H1 (cell line): ENCODE measurements around the gene MPDU1. TPM values are rescaled to one million over a fixed set of nuclear protein-coding genes. Genes with fewer than 3 reads are reported as not detected.

ENCODE experiments used
- CTCF ChIA-PET: fragments of 300-600 bp; sonication (Branson Sonifier 250); formaldehyde crosslinking; loops from one replicate; lab custom pipeline; 2021; ENCODE audit not compliant: partially characterized antibody; lab: Charles Lee
- POLR2A ChIA-PET: fragments of 300-600 bp; sonication (Branson Sonifier 250); formaldehyde crosslinking; loops from one replicate; lab custom pipeline; 2021; ENCODE audit warnings: inconsistent platforms; ENCODE audit not compliant: partially characterized antibody; lab: Charles Lee
- DNase-seq, 2 experiments: peaks; one replicate each; pipeline versions ENCODE4 v3.0.0 to v3.0.0-alpha.2; 2010 to 2022; ENCODE audit warnings: low spot score in 2 of 2, low read depth in 1 of 2, mixed read lengths in 1 of 2
- FAIRE-seq: peaks from 2 replicates; lab custom pipeline; 2011; peaks lifted over from hg19 to GRCh38; lab: Jason Lieb, UNC
- H2AFZ ChIP-seq: 2 replicates; pipeline ENCODE4 v1.8.1; 2012; ENCODE audit warnings: low read length, inconsistent platforms
- H2AK5ac ChIP-seq: 2 replicates; pipeline ENCODE4 v1.6.1; 2013; ENCODE audit warnings: low read depth, low read length
- H2BK120ac ChIP-seq: replicated peaks from 2 replicates; pipeline ENCODE3; 2013; ENCODE audit warnings: low read depth, low read length, inconsistent platforms
- H2BK12ac ChIP-seq: 2 replicates; pipeline ENCODE4 v1.6.1; 2013; ENCODE audit warnings: low read depth, low read length
- H2BK15ac ChIP-seq: 2 replicates; pipeline ENCODE4 v1.6.1; 2013; ENCODE audit warnings: low read length
- H2BK20ac ChIP-seq: 2 replicates; pipeline ENCODE4 v1.6.1; 2013; ENCODE audit warnings: low read length
- H2BK5ac ChIP-seq: 2 replicates; pipeline ENCODE4 v1.6.1; 2013; ENCODE audit warnings: low read depth, low read length
- H3K14ac ChIP-seq: 2 replicates; pipeline ENCODE4 v1.6.1; 2013; ENCODE audit warnings: inconsistent platforms; ENCODE audit not compliant: insufficient read length
- H3K18ac ChIP-seq: 2 replicates; pipeline ENCODE4 v1.6.1; 2013; ENCODE audit warnings: low read length; ENCODE audit errors: extremely low read depth
- H3K23ac ChIP-seq: 2 replicates; pipeline ENCODE4 v1.6.1; 2013; ENCODE audit warnings: inconsistent platforms; ENCODE audit not compliant: insufficient read length
- H3K23me2 ChIP-seq: 2 replicates; pipeline ENCODE4 v1.6.1; 2013; ENCODE audit warnings: low read depth, low read length
- H3K27ac ChIP-seq: 2 replicates; pipeline ENCODE4 v1.6.1; 2011; ENCODE audit warnings: low read depth, low read length, inconsistent platforms
- H3K27me3 ChIP-seq, 4 experiments: replicated peaks in 1 of 4; 1 replicate in 1 of 4; 2 replicates in 3 of 4; pipeline versions ENCODE4 v1.6.1 to v1.8.1; 2011 to 2013; ENCODE audit warnings: low read length in 3 of 4, mild to moderate bottlenecking in 3 of 4, inconsistent platforms in 2 of 4, mixed read lengths in 2 of 4, moderate library complexity in 1 of 4; ENCODE audit not compliant: control insufficient read depth in 3 of 4, insufficient read depth in 3 of 4; ENCODE audit errors: extremely low read depth in 1 of 4
- H3K36me3 ChIP-seq, 4 experiments: 2 replicates each; pipeline versions ENCODE4 v1.6.1 to v1.8.1; 2011 to 2013; ENCODE audit warnings: mild to moderate bottlenecking in 4 of 4, low read length in 3 of 4, moderate library complexity in 2 of 4, control low read depth in 1 of 4, inconsistent platforms in 1 of 4; ENCODE audit not compliant: insufficient read depth in 4 of 4, control insufficient read depth in 2 of 4
- H3K4ac ChIP-seq: replicated peaks from 2 replicates; pipeline ENCODE3; 2013; ENCODE audit warnings: low read length, low read depth, mixed read lengths, inconsistent platforms; ENCODE audit not compliant: insufficient read length
- H3K4me1 ChIP-seq, 4 experiments: replicated peaks in 1 of 4; 1 replicate in 1 of 4; 2 replicates in 3 of 4; pipeline versions ENCODE4 v1.6.1 to v1.8.1; 2011 to 2013; ENCODE audit warnings: low read length in 3 of 4, inconsistent platforms in 2 of 4, mixed read lengths in 1 of 4; ENCODE audit not compliant: insufficient read depth in 4 of 4, control insufficient read depth in 3 of 4
- H3K4me2 ChIP-seq, 2 experiments: 2 replicates each; pipeline versions ENCODE4 v1.6.1 to v1.8.1; 2011 to 2013; ENCODE audit warnings: low read depth in 2 of 2, low read length in 2 of 2, control low read depth in 1 of 2, inconsistent platforms in 1 of 2, mild to moderate bottlenecking in 1 of 2; ENCODE audit not compliant: insufficient read depth in 1 of 2
- H3K4me3 ChIP-seq, 4 experiments: fragments of 200-600, 300-600 bp in 1 of 4; sonication (generic), shearing (Covaris generic), sonication (Bioruptor Twin) in 1 of 4; 2 replicates each; pipeline versions ENCODE4 v1.5.1 to v1.8.1; 2011 to 2016; ENCODE audit warnings: low read length in 4 of 4, low read depth in 3 of 4, control low read depth in 2 of 4, inconsistent platforms in 2 of 4, mild to moderate bottlenecking in 2 of 4, mixed read lengths in 1 of 4, moderate library complexity in 1 of 4; ENCODE audit not compliant: insufficient read depth in 2 of 4; ENCODE audit errors: extremely low read depth in 1 of 4
- H3K56ac ChIP-seq: replicated peaks from 2 replicates; pipeline ENCODE3; 2013; ENCODE audit warnings: low read depth, mild to moderate bottlenecking, mixed read lengths, low read length, inconsistent platforms; ENCODE audit not compliant: insufficient read length
- H3K79me1 ChIP-seq: 2 replicates; pipeline ENCODE4 v1.6.1; 2013; ENCODE audit warnings: low read depth, low read length, control low read depth
- H3K79me2 ChIP-seq, 2 experiments: 2 replicates each; pipeline versions ENCODE4 v1.6.1 to v1.8.1; 2012 to 2013; ENCODE audit warnings: low read length in 2 of 2, mild to moderate bottlenecking in 2 of 2, inconsistent platforms in 1 of 2; ENCODE audit not compliant: insufficient read depth in 2 of 2, control insufficient read depth in 1 of 2
- H3K9ac ChIP-seq, 4 experiments: replicated peaks in 1 of 4; 1 replicate in 1 of 4; 2 replicates in 3 of 4; pipeline versions ENCODE4 v1.6.1 to v1.8.1; 2011 to 2013; ENCODE audit warnings: low read depth in 3 of 4, low read length in 3 of 4, control low read depth in 2 of 4, mild to moderate bottlenecking in 2 of 4, moderate library complexity in 2 of 4, inconsistent platforms in 1 of 4; ENCODE audit errors: extremely low read depth in 1 of 4
- H3K9me3 ChIP-seq, 2 experiments: 2 replicates each; pipeline versions ENCODE4 v1.6.1 to v1.8.1; 2012 to 2013; ENCODE audit warnings: mild to moderate bottlenecking in 2 of 2, moderate library complexity in 2 of 2, control low read depth in 1 of 2, inconsistent platforms in 1 of 2, low read depth in 1 of 2, low read length in 1 of 2, mixed read lengths in 1 of 2; ENCODE audit not compliant: insufficient read depth in 2 of 2
- H4K20me1 ChIP-seq, 2 experiments: replicated peaks in 1 of 2; 2 replicates each; pipeline versions ENCODE3 to v1.8.1; 2011 to 2013; ENCODE audit warnings: inconsistent platforms in 2 of 2, low read length in 2 of 2, mild to moderate bottlenecking in 1 of 2; ENCODE audit not compliant: insufficient read depth in 2 of 2, control insufficient read depth in 1 of 2
- H4K5ac ChIP-seq: 2 replicates; pipeline ENCODE4 v1.6.1; 2013; ENCODE audit warnings: low read length, low read depth, mixed read lengths, inconsistent platforms; ENCODE audit not compliant: insufficient read length
- H4K8ac ChIP-seq: 2 replicates; pipeline ENCODE4 v1.8.0; 2013; ENCODE audit warnings: mild to moderate bottlenecking, moderate library complexity, low read length, inconsistent platforms; ENCODE audit not compliant: insufficient read depth; ENCODE audit errors: extremely low read depth
- H4K91ac ChIP-seq: replicated peaks from 2 replicates; pipeline ENCODE3; 2013; ENCODE audit warnings: low read length, mixed read lengths, inconsistent platforms; ENCODE audit not compliant: insufficient read length
- NRF1 ChIP-seq: IDR thresholded peaks from 2 replicates; pipeline ENCODE4 v1.6.1; 2011; ENCODE audit warnings: mild to moderate bottlenecking, low read depth, low read length, improper control_type of control experiment
- PHF8 ChIP-seq: fragments of 200-600 bp; sonication (generic); conservative IDR thresholded peaks from 2 replicates; pipeline ENCODE4 v1.7.1; 2012; ENCODE audit warnings: low read depth, mild to moderate bottlenecking, inconsistent platforms, low read length, moderate library complexity
- POLR2A ChIP-seq, 2 experiments: IDR thresholded peaks; 1 replicate in 1 of 2; 2 replicates in 1 of 2; pipeline ENCODE4 v1.6.1; 2011; ENCODE audit warnings: low read depth in 2 of 2, low read length in 2 of 2, mild to moderate bottlenecking in 2 of 2; ENCODE audit errors: control extremely low read depth in 1 of 2
- POU5F1 ChIP-seq: IDR thresholded peaks from 2 replicates; pipeline ENCODE4 v1.6.1; 2011; ENCODE audit warnings: low read depth, mild to moderate bottlenecking, low read length, moderate library complexity
- SP1 ChIP-seq: IDR thresholded peaks from 2 replicates; pipeline ENCODE4 v1.6.1; 2011; ENCODE audit warnings: low read depth, low read length
- USF2 ChIP-seq: IDR thresholded peaks from 2 replicates; pipeline ENCODE4 v1.6.1; 2011; ENCODE audit warnings: low read length, improper control_type of control experiment
- WGBS, 2 experiments: shearing (Covaris generic) in 1 of 2; methylation state at CpG; one replicate each; pipeline versions ENCODE4 v1.1.6 to v1.1.7; 2013 to 2015; ENCODE audit warnings: low lambda C conversion rate in 2 of 2, mixed read lengths in 2 of 2, inconsistent platforms in 1 of 2, low coverage in 1 of 2, missing lambda C conversion rate in 1 of 2; ENCODE audit not compliant: insufficient replicate concordance in 2 of 2, insufficient coverage in 1 of 2, insufficient read length in 1 of 2; ENCODE audit errors: extremely low coverage in 1 of 2, missing lambda C conversion rate in 1 of 2; 5-methylcytosine and 5-hydroxymethylcytosine counted together
- polyA plus RNA-seq, 7 experiments: library from polyadenylated mRNA; depleted of rRNA in 3 of 7; stranded (reverse) in 5 of 7; unstranded in 2 of 7; fragments of >200 nt in 5 of 7; fragments of 200-250 nt in 2 of 7; gene quantifications; 1 replicate in 5 of 7; 2 replicates in 1 of 7; 4 replicates in 1 of 7; pipeline versions ENCODE4 v1.2.1 to v1.2.3, GENCODE V29; 2011 to 2013; ENCODE audit warnings: missing spikeins in 2 of 7, mixed read lengths in 2 of 7
- total RNA-seq: library from RNA; stranded (reverse); fragmentation: NEBNext Ultra II Directional; extraction: Animal tissue kit (Norgen Biotek cat#: 25700); gene quantifications from 2 replicates; pipeline ENCODE4 v1.2.1, GENCODE V29; 2021

Gene MPDU1
- total and polyA plus RNA-seq, 2 of the 8 experiments (the other 6 are each of a cell fraction or from before 2014, with no cell fraction given), result 63.2 to 142 TPM

- ChIA-PET POLR2A (interaction anchor here (0.7 to 37.5 kb wide), 10 partner anchors 7 to 336 kb away, joined by 3 to 1144 read pairs (median 5); partner anchors contain the start of genes CD68, DVL2, MPDU1 and POLR2A), CTCF (interaction anchor here (0.6 to 4.5 kb wide), 8 partner anchors 8 to 103 kb away, joined by 3 to 33 read pairs (median 4); partner anchors contain the start of gene SENP3)
- H3K14ac ChIP-seq, result no peak overlapping the region
- DNase-seq (no peak), FAIRE-seq (no peak)
- peaks cover 29 to 67% (median 51%) of the 10 kb centered on the region in 4 experiments for H3K36me3 ChIP-seq
- no peak overlapping the region for H4K5ac ChIP-seq
- H3K18ac ChIP-seq, result no peak overlapping the region
- H2AK5ac ChIP-seq, result no peak overlapping the region
- H3K79me1 ChIP-seq, result peaks cover 6% of the 10 kb centered on the region
- H2BK12ac ChIP-seq, result no peak overlapping the region
- H3K27ac ChIP-seq, result no peak overlapping the region
- H3K4me2 ChIP-seq, result no peak overlapping the region
- H3K9ac ChIP-seq, result no peak overlapping the region
- H3K23ac ChIP-seq, result no peak overlapping the region
- H3K27me3 ChIP-seq, result no peaks in the 10 kb centered on the region
- 94% methylated on average over 10 of the region's 10 CpGs; no CpG with 5 or more reads in 1 of the 2 experiments for WGBS, 2 experiments
- H2AFZ ChIP-seq, result no peak overlapping the region
- H3K4me3 ChIP-seq, result no peak overlapping the region
- no peak overlapping the region for H3K4ac ChIP-seq
- peaks cover 20 to 28% of the 10 kb centered on the region in 2 experiments for H3K79me2 ChIP-seq
- no peak overlapping the region for H3K56ac ChIP-seq
- TF ChIP-seq NRF1 (no peak), POU5F1 (no peak), SP1 (no peak), USF2 (no peak), POLR2A (IDR thresholded peaks at IDR 0.05; ENCODE audit: control extremely low read depth in 1 of 2, low read depth in 2 of 2, low read length in 2 of 2) (0 out of 3 replicates have a peak, but pooled peaks of 1 of the 2 experiments have one; percentile 4), PHF8 (no peak)
- H4K20me1 ChIP-seq, result peaks cover 14 to 20% of the 10 kb centered on the region in 2 experiments
- H2BK15ac ChIP-seq, result no peak overlapping the region
- H3K9me3 ChIP-seq, result no peaks in the 10 kb centered on the region
- H2BK20ac ChIP-seq, result no peak overlapping the region
- peaks cover 4 to 8% (median 6%) of the 10 kb centered on the region in 4 experiments for H3K4me1 ChIP-seq
- H3K23me2 ChIP-seq, result peaks cover 4% of the 10 kb centered on the region
- H2BK5ac ChIP-seq, result no peak overlapping the region
- no peak overlapping the region for H4K91ac ChIP-seq
- no peak overlapping the region for H4K8ac ChIP-seq
- H2BK120ac ChIP-seq, result no peak overlapping the region
These were observed 13.3 kb upstream of the MPDU1 start for GRCh38 chr17:7570351-7570750.
